Fibroblast of pulmonary artery (primary cell): ENCODE data around the gene KIAA1328.

ENCODE experiments used
- DNase-seq: peaks from one replicate; pipeline ENCODE4 v3.0.0-alpha.2; 2010; ENCODE audit warnings: low read depth
- H3K4me3 ChIP-seq: replicated peaks from 2 replicates; pipeline ENCODE4 v1.5.1; 2011; ENCODE audit warnings: low read depth, mild to moderate bottlenecking, control low read depth, low read length, moderate library complexity
- CTCF ChIP-seq: IDR thresholded peaks from 2 replicates; pipeline ENCODE4 v1.5.1; 2011; ENCODE audit warnings: mild to moderate bottlenecking, control low read depth, low read length, inconsistent platforms; ENCODE audit errors: missing control alignments

KIAA1328 gene

GRCh38 chr18:36849288-36850006, 20.5 kb downstream of the KIAA1328 start:
- DNase-seq, result peak; percentile 64
- no peak overlapping the region for H3K4me3 ChIP-seq
- TF ChIP-seq CTCF, result no peak

- peak; percentile 89 for DNase-seq
- no peak overlapping the region for H3K4me3 ChIP-seq
- TF ChIP-seq CTCF, result no peak
Observed at GRCh38 chr18:36850527-36851201, 21.7 kb downstream of the KIAA1328 start.

GRCh38 chr18:36851202-36851590, 22.3 kb downstream of the KIAA1328 start:
- DNase-seq, result no peak
- no peak overlapping the region for H3K4me3 ChIP-seq
- no peak for TF ChIP-seq CTCF

- no peak overlapping the region for H3K4me3 ChIP-seq
- DNase-seq, result no peak
- TF ChIP-seq CTCF, result no peak
Observed at GRCh38 chr18:36856815-36857214, 27.9 kb downstream of the KIAA1328 start.

GRCh38 chr18:36862182-36862581, 33.3 kb downstream of the KIAA1328 start:
- no peak overlapping the region for H3K4me3 ChIP-seq
- TF ChIP-seq CTCF, result no peak
- no peak for DNase-seq

GRCh38 chr18:36867056-36867455, 38.1 kb downstream of the KIAA1328 start:
- no peak overlapping the region for H3K4me3 ChIP-seq
- TF ChIP-seq CTCF, result no peak
- no peak for DNase-seq
